NCI-H510A treated with DMSO at 0.1 percent for 48 hours (cell line): ENCODE measurements around the gene USP31.

Experiments
- DNase-seq: peaks from one replicate; lab custom pipeline; 2025; lab: John Stamatoyannopoulos, UW

USP31 gene

GRCh38 chr16:23061669-23062068 lies 87.6 kb downstream of the USP31 start:
- DNase-seq = no peak

GRCh38 chr16:23060458-23061320 lies 88.6 kb downstream of the USP31 start:
- peak; percentile 94 for DNase-seq

GRCh38 chr16:23059433-23059832 lies 89.8 kb downstream of the USP31 start:
- DNase-seq = no peak

- no peak for DNase-seq
These were observed 90.7 kb downstream of the USP31 start for GRCh38 chr16:23058576-23058975.

GRCh38 chr16:23057013-23057596 lies 92.1 kb downstream of the USP31 start:
- no peak for DNase-seq

GRCh38 chr16:23055481-23055880 lies 93.8 kb downstream of the USP31 start:
- no peak for DNase-seq

- no peak for DNase-seq
These were observed 96.2 kb downstream of the USP31 start for GRCh38 chr16:23052908-23053580.

GRCh38 chr16:23052221-23052620 lies 97.0 kb downstream of the USP31 start:
- DNase-seq = no peak

- DNase-seq = no peak
These were observed 97.7 kb downstream of the USP31 start for GRCh38 chr16:23051587-23051986.

GRCh38 chr16:23048164-23048563 lies 101.1 kb downstream of the USP31 start:
- DNase-seq = no peak

GRCh38 chr16:23045025-23045424 lies 104.2 kb downstream of the USP31 start:
- DNase-seq = no peak

- no peak for DNase-seq
These were observed 109.0 kb downstream of the USP31 start for GRCh38 chr16:23040246-23040645.

GRCh38 chr16:23039118-23039517 lies 110.1 kb downstream of the USP31 start:
- DNase-seq = no peak

- DNase-seq = no peak
These were observed 114.0 kb downstream of the USP31 start for GRCh38 chr16:23035240-23035639.

- no peak for DNase-seq
These were observed 117.6 kb downstream of the USP31 start for GRCh38 chr16:23031508-23032098.

GRCh38 chr16:23029733-23030420 lies 119.4 kb downstream of the USP31 start:
- no peak for DNase-seq

GRCh38 chr16:23027386-23027785 lies 121.9 kb downstream of the USP31 start:
- DNase-seq = peak; percentile 59

GRCh38 chr16:23026784-23027362 lies 122.4 kb downstream of the USP31 start:
- DNase-seq = no peak

- DNase-seq = no peak
These were observed 123.5 kb downstream of the USP31 start for GRCh38 chr16:23025692-23026307.

GRCh38 chr16:23024044-23024443 lies 125.2 kb downstream of the USP31 start:
- DNase-seq = no peak

- no peak for DNase-seq
These were observed 129.2 kb downstream of the USP31 start for GRCh38 chr16:23020084-23020483.
